Astrocyte of the spinal cord (primary cell): ENCODE measurements around the gene GARIN5B.

Experiments
- DNase-seq: peaks from one replicate; pipeline ENCODE4 v3.0.0; 2011; ENCODE audit warnings: low read depth, low spot score
- H3K4me3 ChIP-seq: 2 replicates; pipeline ENCODE4 v1.5.1; 2011; ENCODE audit warnings: low read depth, mild to moderate bottlenecking, low read length, moderate library complexity
- in situ Hi-C: cut with HindIII; loops from 2 replicates; pipeline ENCODE4 v1.10.0; 2017; ENCODE audit warnings: low sequenced_read_pairs
- TF ChIP-seq, protein P1 (sequence below): IDR thresholded peaks from 2 replicates; pipeline ENCODE4 v1.5.1; 2012; ENCODE audit warnings: low read depth, mild to moderate bottlenecking, low read length, inconsistent platforms

GARIN5B gene

DNA sequence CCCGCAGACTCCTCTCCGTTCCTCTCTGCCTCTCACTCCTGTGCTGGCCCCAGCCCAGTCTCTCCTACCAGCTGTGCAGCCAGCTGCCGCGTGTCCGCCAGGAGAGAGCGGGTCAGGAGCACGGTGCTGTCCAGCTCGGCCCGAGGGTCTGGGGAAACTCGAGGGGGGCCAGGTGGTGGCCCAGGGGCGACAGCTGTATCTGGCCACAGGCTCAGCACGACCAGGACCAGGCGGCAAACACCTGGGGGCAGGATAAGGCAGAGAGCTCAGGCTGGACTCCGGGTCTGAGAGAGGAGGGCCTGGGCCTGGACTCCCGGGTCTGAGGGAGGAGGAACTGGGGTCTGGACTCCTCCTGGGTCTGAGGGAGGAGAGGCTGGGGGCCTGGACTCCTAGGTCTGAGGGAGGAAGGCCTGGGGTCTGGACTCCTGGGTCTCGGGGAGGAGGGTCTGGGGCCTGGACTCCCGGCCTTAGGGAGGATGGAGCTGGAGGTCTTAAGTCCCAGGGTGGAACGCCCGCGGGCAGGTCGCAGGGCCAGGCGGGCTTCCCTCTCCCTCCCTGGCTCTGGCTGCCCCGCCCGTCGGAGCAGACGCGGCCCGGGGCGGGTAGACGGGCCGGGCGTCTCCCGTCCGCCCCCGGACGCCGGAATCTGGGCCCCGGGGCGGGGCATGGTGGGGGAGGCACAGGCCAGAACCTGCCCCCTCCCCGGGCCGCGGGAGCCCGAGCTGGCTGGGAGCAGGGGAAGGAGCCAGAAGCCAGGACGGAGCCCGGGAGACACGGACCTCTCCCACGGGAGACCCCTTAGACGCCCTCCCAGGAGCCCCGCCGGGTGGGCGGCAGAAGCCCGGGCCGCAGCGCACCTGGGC is 5.9 kb upstream of the GARIN5B start:
- DNase-seq = peak; percentile 52
- in situ Hi-C loops = no loop called here
- peak overlapping the region; percentile 64 for H3K4me3 ChIP-seq
- TF ChIP-seq, protein P1, sequence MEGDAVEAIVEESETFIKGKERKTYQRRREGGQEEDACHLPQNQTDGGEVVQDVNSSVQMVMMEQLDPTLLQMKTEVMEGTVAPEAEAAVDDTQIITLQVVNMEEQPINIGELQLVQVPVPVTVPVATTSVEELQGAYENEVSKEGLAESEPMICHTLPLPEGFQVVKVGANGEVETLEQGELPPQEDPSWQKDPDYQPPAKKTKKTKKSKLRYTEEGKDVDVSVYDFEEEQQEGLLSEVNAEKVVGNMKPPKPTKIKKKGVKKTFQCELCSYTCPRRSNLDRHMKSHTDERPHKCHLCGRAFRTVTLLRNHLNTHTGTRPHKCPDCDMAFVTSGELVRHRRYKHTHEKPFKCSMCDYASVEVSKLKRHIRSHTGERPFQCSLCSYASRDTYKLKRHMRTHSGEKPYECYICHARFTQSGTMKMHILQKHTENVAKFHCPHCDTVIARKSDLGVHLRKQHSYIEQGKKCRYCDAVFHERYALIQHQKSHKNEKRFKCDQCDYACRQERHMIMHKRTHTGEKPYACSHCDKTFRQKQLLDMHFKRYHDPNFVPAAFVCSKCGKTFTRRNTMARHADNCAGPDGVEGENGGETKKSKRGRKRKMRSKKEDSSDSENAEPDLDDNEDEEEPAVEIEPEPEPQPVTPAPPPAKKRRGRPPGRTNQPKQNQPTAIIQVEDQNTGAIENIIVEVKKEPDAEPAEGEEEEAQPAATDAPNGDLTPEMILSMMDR = no peak

DNA sequence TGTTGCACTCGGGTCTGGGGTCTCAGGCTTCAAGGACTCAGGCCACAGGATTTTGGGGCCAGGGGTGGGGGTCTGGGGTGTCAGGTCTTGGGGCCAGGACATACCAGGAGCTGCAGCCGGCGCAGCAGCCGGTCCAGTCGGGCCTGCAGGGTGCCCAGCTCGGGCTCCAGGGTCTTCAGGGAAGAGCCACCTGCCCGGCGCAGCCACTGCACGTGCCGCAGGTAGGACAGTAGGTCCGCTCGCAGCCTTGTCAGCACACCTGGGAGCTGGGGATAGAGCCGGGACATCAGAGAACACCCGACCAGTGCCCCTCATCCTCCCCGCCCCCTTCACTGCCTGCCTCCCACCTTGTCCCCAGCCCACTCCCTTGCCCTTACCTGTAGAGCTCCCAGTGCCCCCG is 5.0 kb upstream of the GARIN5B start:
- in situ Hi-C loops = no loop called here
- H3K4me3 ChIP-seq = no peak overlapping the region
- TF ChIP-seq, protein P1 = no peak
- no peak for DNase-seq

DNA sequence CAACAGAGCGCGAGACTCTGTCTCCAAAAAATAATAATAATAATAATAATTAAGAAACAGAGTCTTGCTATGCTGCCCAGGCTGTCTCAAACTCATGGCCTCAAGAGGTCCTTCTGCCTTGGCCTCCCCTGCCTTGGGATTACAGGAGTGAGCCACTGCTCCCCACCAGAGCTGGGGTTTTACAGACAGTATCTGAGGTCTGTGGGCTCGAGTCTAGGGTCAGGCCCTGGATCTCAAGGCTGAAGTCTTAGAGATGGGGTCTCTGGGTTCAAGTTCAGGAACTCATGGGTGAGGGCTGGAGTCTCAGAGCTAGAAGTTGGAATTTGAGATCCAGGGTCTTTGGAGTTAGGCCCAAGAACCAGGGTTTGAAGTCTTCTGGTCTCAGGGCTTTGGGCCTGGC is 3.7 kb upstream of the GARIN5B start:
- DNase-seq = no peak
- TF ChIP-seq, protein P1 = no peak
- H3K4me3 ChIP-seq = no peak overlapping the region
- in situ Hi-C loops = no loop called here

DNA sequence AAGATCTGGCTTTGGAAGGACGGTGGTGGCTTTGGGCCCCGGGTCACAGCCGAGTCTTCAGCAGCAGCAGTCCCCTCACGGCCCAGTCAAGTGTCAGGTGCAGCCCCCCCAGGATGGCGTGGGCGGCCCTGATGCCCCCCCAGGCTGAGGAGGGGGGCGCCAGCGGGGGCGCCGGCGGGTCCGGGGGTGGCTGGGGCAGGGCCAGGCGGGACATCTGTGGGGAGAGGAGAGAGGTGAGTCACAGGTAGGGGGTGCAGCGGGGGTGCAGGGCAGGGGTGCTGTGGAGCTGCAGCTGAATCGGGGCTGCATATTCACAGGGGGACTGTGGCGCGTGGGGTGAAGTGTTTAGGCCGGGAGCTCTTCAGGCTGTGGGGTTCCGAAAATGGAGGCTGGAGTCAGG is 2.9 kb upstream of the GARIN5B start:
- in situ Hi-C loops = no loop called here
- TF ChIP-seq, protein P1 = no peak
- no peak overlapping the region for H3K4me3 ChIP-seq
- DNase-seq = no peak

DNA sequence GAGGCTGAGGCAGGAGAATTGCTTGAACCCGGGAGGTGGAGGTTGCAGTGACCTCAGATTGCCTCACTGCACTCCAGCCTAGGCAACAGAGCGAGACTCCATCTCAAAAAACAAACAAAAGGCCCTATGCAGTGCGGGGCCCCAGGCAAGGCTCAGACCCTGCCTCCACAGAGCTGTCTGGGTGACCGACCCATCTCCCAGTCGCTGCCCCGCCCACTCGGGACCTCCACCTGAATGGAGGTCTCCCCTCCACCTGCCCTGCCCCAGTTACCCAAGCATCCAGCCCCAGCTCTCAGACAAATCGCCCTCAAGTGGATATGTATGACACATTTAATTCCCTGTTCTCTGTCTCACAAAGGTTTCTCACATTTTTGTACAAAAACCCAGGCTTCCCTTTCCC is 2.2 kb upstream of the GARIN5B start:
- in situ Hi-C loops = no loop called here
- no peak overlapping the region for H3K4me3 ChIP-seq
- TF ChIP-seq, protein P1 = no peak
- DNase-seq = no peak

DNA sequence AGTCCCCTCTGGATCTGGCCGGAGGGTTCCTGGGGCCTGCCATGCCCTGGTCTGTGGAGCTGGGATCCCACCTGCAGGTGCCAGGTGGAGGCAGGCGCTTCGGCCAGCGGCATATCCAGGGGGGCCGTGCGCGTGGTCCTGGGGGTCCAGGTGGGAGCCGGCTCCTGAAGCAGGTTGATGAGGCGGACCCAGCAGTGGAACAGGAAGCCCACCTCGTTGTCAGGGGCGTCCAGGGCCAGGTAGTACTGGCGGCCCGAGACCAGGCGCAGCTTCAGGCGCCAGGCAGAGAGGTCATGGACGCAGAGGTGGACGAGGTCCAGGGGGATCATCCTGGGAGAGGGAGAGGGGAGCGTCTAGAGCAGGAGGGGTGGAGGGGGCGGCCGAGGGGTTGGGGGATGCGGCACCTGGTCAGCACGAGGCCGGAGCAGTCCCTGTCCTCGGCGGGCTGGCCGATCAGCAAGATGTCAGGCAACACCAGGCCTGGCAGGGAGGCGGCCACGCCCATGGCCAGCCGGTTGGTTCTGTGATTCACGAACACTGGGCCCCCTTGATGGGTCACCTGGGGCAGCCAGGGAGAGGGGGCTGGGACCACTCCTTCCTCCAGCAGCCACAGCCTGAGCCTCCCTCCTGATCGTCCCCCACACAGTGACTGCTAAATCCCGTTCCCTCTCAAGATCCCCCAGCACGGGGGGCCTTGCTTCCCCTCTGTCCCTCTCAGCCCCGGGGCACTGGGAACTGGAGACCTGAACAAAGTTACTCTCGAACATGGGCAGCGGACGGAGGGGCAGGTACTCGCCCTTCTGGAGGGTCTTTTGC is 678 bp downstream of the GARIN5B start:
- DNase-seq = no peak
- in situ Hi-C loops = no loop called here
- H3K4me3 ChIP-seq = no peak overlapping the region
- TF ChIP-seq, protein P1 = no peak
